Spleen (tissue), 11 donors: ENCODE measurements around the gene C2CD2. TPM values are rescaled to one million over a fixed set of nuclear protein-coding genes. Genes with fewer than 3 reads are reported as not detected.

Experiments
- DNase-seq: peaks from one replicate; pipeline ENCODE4 v3.0.0-alpha.2; 2020
- H3K27ac ChIP-seq, 8 donors: fragments of 200-600 bp; sonication (generic) in 7 of 8; 1 replicate in 4 of 8; 2 replicates in 4 of 8; pipeline versions ENCODE4 v1.5.0 to v1.8.0; 2016 to 2021; ENCODE audit warnings: inconsistent platforms in 4 of 8, mild to moderate bottlenecking in 4 of 8, moderate library complexity in 1 of 8
- H3K27me3 ChIP-seq, 7 donors: fragments of 200-600 bp; sonication (generic) in 6 of 7; replicated peaks in 1 of 7; 1 replicate in 4 of 7; 2 replicates in 3 of 7; pipeline versions ENCODE4 v1.5.0 to v1.8.0; 2016 to 2021; ENCODE audit warnings: inconsistent platforms in 3 of 7, mild to moderate bottlenecking in 1 of 7
- H3K36me3 ChIP-seq, 6 donors: fragments of 200-600 bp; sonication (generic) in 5 of 6; 1 replicate in 4 of 6; 2 replicates in 2 of 6; pipeline versions ENCODE4 v1.5.0 to v1.8.0; 2016 to 2021; ENCODE audit warnings: inconsistent platforms in 2 of 6
- H3K4me1 ChIP-seq, 6 donors: fragments of 200-600 bp; sonication (generic) in 5 of 6; 1 replicate in 3 of 6; 2 replicates in 3 of 6; pipeline versions ENCODE4 v1.5.0 to v1.8.0; 2016 to 2021; ENCODE audit warnings: inconsistent platforms in 3 of 6
- H3K4me3 ChIP-seq, 8 donors: fragments of 200-600 bp; sonication (generic) in 7 of 8; 1 replicate in 4 of 8; 2 replicates in 4 of 8; pipeline versions ENCODE4 v1.5.0 to v1.8.0; 2016 to 2021; ENCODE audit warnings: inconsistent platforms in 4 of 8, mild to moderate bottlenecking in 4 of 8, moderate library complexity in 2 of 8
- H3K9me3 ChIP-seq, 8 donors: fragments of 200-600 bp; sonication (generic) in 7 of 8; 1 replicate in 4 of 8; 2 replicates in 4 of 8; pipeline versions ENCODE4 v1.5.0 to v1.8.0; 2016 to 2021; ENCODE audit warnings: inconsistent platforms in 4 of 8
- CTCF ChIP-seq, 11 experiments: fragments of 200-600 bp in 7 of 11; fragments of 450-650 bp in 4 of 11; sonication (generic) in 4 of 11; IDR thresholded peaks in 8 of 11; conservative IDR thresholded peaks in 3 of 11; 1 replicate in 7 of 11; 2 replicates in 4 of 11; pipeline versions ENCODE4 v1.4.0 to v1.8.0; 2016 to 2021; ENCODE audit warnings: antibody characterized with exemption in 11 of 11, inconsistent platforms in 4 of 11, mild to moderate bottlenecking in 1 of 11
- POLR2A ChIP-seq, 3 donors: fragments of 450-650 bp; IDR thresholded peaks; one replicate each; pipeline ENCODE4 v1.5.1; 2017; ENCODE audit warnings: antibody characterized with exemption in 3 of 3, mild to moderate bottlenecking in 1 of 3
- POLR2AphosphoS5 ChIP-seq, 3 donors: sonication (generic); formaldehyde crosslinking; IDR thresholded peaks; one replicate each; pipeline ENCODE4 v1.5.1; 2017; ENCODE audit warnings: antibody characterized with exemption in 3 of 3
- WGBS, 5 donors: extraction: QIAGEN DNeasy Blood & Tissue Kit in 3 of 5; methylation state at CpG; one replicate each; pipeline versions ENCODE4 v1.1.5 to v1.1.7; 2013 to 2018; 5-methylcytosine and 5-hydroxymethylcytosine counted together
- intact Hi-C: fragments of 100-400 bp; cut with DNase I; formaldehyde crosslinking; loops from one replicate; pipeline ENCODE4 v1.15.0; 2023; ENCODE audit warnings: low total_unique reads
- polyA plus RNA-seq, 3 donors: library from polyadenylated mRNA; stranded (reverse); fragments of 200-250 nt; gene quantifications; one replicate each; pipeline ENCODE4 v1.2.1, GENCODE V29; 2013
- total RNA-seq, 7 donors: library from RNA; depleted of rRNA in 3 of 7; stranded (reverse); fragments of >200 nt in 3 of 7; fragmentation: NEBNext Ultra II Directional in 4 of 7; extraction: Animal tissue kit (Norgen Biotek cat#: 25700) in 4 of 7; gene quantifications; one replicate each; pipeline versions ENCODE4 v1.1.0 to v1.2.1, GENCODE V29; 2016 to 2021
- donor health status: healthy with polysubstance abuse.
- donor health status: DM: no; HTN: no; CAD: no; lungs with moderate emphysema.
- donor health status: DM: no; HTN: no; CAD: no.
- donor health status: Bipolar disorder and iron deficiency.
- donor health status: healthy.
- donor health status: DM: no; HTN: no; CAD: no.
- donor health status: DM: yes; HTN: yes; CAD: no.

The C2CD2 gene
- total and polyA plus RNA-seq, 10 donors = 12.9 to 163 (median 98.9) TPM

- TF ChIP-seq POLR2AphosphoS5 (IDR thresholded peaks at IDR 0.05) (no peak), CTCF (IDR thresholded peaks at IDR 0.05 in 8 of 11, conservative IDR thresholded peaks at IDR 0.05 in 3 of 11) (no peak), POLR2A (IDR thresholded peaks at IDR 0.05) (no peak)
- H3K27ac ChIP-seq = peak overlapping the region in 3 of 8 donors; percentile 35 to 42 (median 41)
- peaks cover 0 to 49% (median 11%) of the 10 kb centered on the region in 6 donors for H3K4me1 ChIP-seq
- WGBS, 5 donors = 46 to 74% (median 60%) methylated on average over 24 to 25 of the region's 25 CpGs
- no peaks in the 10 kb centered on the region for H3K9me3 ChIP-seq
- H3K36me3 ChIP-seq = peaks cover 0 to 97% (median 39%) of the 10 kb centered on the region in 6 donors
- DNase-seq = no peak
- H3K27me3 ChIP-seq = no peaks in the 10 kb centered on the region
- intact Hi-C loops = no loop called here
- H3K4me3 ChIP-seq = no peak overlapping the region
Observed at GRCh38 chr21:41899426-41900202, 54.2 kb downstream of the C2CD2 start.

GRCh38 chr21:41898998-41899397 is 54.8 kb downstream of the C2CD2 start:
- intact Hi-C loops = no loop called here
- no peaks in the 10 kb centered on the region for H3K27me3 ChIP-seq
- no peak overlapping the region for H3K4me3 ChIP-seq
- H3K36me3 ChIP-seq = peaks cover 0 to 97% (median 36%) of the 10 kb centered on the region in 6 donors
- no peak for DNase-seq
- WGBS, 5 donors = 84 to 92% (median 89%) methylated on average over 8 to 17 of the region's 17 CpGs
- no peak for TF ChIP-seq POLR2A (IDR thresholded peaks at IDR 0.05)
- no peak for TF ChIP-seq POLR2AphosphoS5 (IDR thresholded peaks at IDR 0.05)
- TF ChIP-seq CTCF (IDR thresholded peaks at IDR 0.05 in 8 of 11, conservative IDR thresholded peaks at IDR 0.05 in 3 of 11) = no peak
- H3K27ac ChIP-seq = peak overlapping the region in 2 of 8 donors; percentile 41 to 42
- no peaks in the 10 kb centered on the region for H3K9me3 ChIP-seq
- peaks cover 0 to 49% (median 11%) of the 10 kb centered on the region in 6 donors for H3K4me1 ChIP-seq

DNA sequence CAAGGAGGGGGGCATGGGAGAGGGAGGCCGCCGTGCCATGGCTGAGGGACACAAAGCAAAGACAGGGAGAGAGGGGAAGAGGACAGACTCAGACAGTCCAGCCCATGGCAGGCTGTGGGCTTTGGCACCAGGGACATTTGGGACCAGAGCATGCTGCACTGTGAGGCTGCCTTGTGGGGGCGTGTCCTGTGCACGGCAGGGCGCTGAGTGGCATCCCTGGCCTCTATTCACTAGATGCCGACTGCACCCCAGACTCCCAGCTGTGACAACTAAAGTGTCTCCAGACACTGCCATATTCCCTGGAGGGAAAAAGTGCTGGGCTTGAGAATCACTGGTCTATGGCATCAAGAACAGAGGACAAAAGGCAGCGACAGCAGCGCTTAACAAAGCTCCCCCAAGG is 56.1 kb downstream of the C2CD2 start:
- Histone ChIP-seq H3K27me3 (no peaks in the 10 kb centered on the region), H3K36me3 (peaks cover 0 to 95% (median 28%) of the 10 kb centered on the region in 6 donors), H3K9me3 (no peaks in the 10 kb centered on the region), H3K27ac (peak overlapping the region in 1 of 8 donors; percentile 11), H3K4me3 (no peak overlapping the region), H3K4me1 (peaks cover 0 to 49% (median 11%) of the 10 kb centered on the region in 6 donors)
- intact Hi-C loops = no loop called here
- peak; percentile 65 for DNase-seq
- 77 to 94% (median 90%) methylated on average over 6 to 8 of the region's 8 CpGs for WGBS, 5 donors
- TF ChIP-seq CTCF (IDR thresholded peaks at IDR 0.05 in 8 of 11, conservative IDR thresholded peaks at IDR 0.05 in 3 of 11) (no peak), POLR2AphosphoS5 (IDR thresholded peaks at IDR 0.05) (peak in 1 of 3 donors; percentile 27)

DNA sequence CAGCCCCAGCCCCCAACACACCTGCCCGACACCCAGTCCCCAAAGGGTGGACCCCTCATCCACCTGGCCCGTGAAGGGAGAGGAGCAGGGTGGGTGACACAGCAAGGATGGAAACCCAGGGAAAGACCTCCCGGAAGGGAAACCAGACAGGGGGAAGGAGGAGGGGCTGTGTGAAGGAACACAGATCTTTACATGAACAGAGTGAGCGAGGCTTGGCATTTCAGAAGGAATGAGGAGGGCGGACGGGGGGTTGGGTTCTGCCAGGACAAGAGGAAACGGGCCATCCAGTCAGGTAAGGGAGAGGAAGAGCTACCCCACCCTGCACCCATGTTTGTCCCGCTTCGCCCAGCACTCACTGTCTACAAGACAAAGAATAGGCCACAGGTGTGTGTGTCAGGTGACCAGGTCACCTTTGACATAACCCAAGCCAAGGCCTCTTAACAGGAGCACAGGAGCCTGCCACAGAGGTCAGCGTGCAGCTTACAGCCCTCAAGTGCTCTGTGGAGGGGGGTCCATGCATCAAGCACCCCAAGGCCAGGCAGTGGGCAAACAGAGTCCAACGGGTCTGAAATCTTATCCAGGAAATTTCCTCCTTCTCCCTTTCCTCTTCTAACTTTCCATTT is 56.7 kb downstream of the C2CD2 start:
- WGBS, 5 donors = 79 to 85% (median 82%) methylated on average over 11 of the region's 11 CpGs

More for the DNA sequence above, 56.7 kb downstream of the C2CD2 start:
- TF ChIP-seq POLR2A (IDR thresholded peaks at IDR 0.05) (no peak), CTCF (IDR thresholded peaks at IDR 0.05 in 8 of 11, conservative IDR thresholded peaks at IDR 0.05 in 3 of 11) (no peak), POLR2AphosphoS5 (IDR thresholded peaks at IDR 0.05) (no peak)
- Histone ChIP-seq H3K27ac (peak overlapping the region in 1 of 8 donors; percentile 11), H3K4me1 (peaks cover 0 to 49% (median 11%) of the 10 kb centered on the region in 6 donors), H3K9me3 (no peaks in the 10 kb centered on the region), H3K27me3 (no peaks in the 10 kb centered on the region), H3K36me3 (peaks cover 0 to 95% (median 24%) of the 10 kb centered on the region in 6 donors), H3K4me3 (no peak overlapping the region)
- intact Hi-C loops = no loop called here
- peak; percentile 40 for DNase-seq
